ENCODE results near the gene MAD1L1. TPM values are rescaled to one million over a fixed set of nuclear protein-coding genes. Genes with fewer than 3 reads are reported as not detected.
"Not testable (repeated sequence)": the region's sequence is repeated elsewhere in the genome, so short reads cannot be mapped to it uniquely, and the experiment has no call there.

Gene MAD1L1
- total and polyA plus RNA-seq, 10 donors, result 47.3 to 118 (median 68.2) TPM

GRCh38 chr7:1839701-1840100, 393.0 kb downstream of the MAD1L1 start:
- H3K27me3 ChIP-seq (replicated peaks in 1 of 7), result no peaks in the 10 kb centered on the region
- H3K27ac ChIP-seq, result no peak overlapping the region
- H3K9me3 ChIP-seq, result peaks cover 0 to 13% (median 8%) of the 10 kb centered on the region in 8 donors
- TF ChIP-seq, protein P1, sequence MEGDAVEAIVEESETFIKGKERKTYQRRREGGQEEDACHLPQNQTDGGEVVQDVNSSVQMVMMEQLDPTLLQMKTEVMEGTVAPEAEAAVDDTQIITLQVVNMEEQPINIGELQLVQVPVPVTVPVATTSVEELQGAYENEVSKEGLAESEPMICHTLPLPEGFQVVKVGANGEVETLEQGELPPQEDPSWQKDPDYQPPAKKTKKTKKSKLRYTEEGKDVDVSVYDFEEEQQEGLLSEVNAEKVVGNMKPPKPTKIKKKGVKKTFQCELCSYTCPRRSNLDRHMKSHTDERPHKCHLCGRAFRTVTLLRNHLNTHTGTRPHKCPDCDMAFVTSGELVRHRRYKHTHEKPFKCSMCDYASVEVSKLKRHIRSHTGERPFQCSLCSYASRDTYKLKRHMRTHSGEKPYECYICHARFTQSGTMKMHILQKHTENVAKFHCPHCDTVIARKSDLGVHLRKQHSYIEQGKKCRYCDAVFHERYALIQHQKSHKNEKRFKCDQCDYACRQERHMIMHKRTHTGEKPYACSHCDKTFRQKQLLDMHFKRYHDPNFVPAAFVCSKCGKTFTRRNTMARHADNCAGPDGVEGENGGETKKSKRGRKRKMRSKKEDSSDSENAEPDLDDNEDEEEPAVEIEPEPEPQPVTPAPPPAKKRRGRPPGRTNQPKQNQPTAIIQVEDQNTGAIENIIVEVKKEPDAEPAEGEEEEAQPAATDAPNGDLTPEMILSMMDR (IDR thresholded peaks at IDR 0.05 in 8 of 11, conservative IDR thresholded peaks at IDR 0.05 in 3 of 11), result no peak
- TF ChIP-seq POLR2A (IDR thresholded peaks at IDR 0.05), result no peak
- no peak for TF ChIP-seq POLR2AphosphoS5 (IDR thresholded peaks at IDR 0.05)
- WGBS, 5 donors, result 87 to 92% (median 89%) methylated on average over 7 to 14 of the region's 14 CpGs
- DNase-seq, result peak; percentile 72
- peaks cover 0 to 48% (median 0%) of the 10 kb centered on the region in 6 donors for H3K36me3 ChIP-seq
- H3K4me1 ChIP-seq, result peaks cover 0 to 20% (median 4%) of the 10 kb centered on the region in 6 donors
- no peak overlapping the region for H3K4me3 ChIP-seq
- intact Hi-C loops (cut with DNase I; ENCODE audit: low total_unique reads), result no loop called here

GRCh38 chr7:1838911-1839531, 393.7 kb downstream of the MAD1L1 start:
- H3K27ac ChIP-seq; H3K4me3 ChIP-seq; intact Hi-C loops (cut with DNase I; ENCODE audit: low total_unique reads); H3K27me3 ChIP-seq (replicated peaks in 1 of 7): not testable (repeated sequence)
- 79 to 94% (median 91%) methylated on average over 10 to 21 of the region's 21 CpGs for WGBS, 5 donors
- H3K9me3 ChIP-seq, result peaks cover 0 to 18% (median 12%) of the 10 kb centered on the region in 8 donors
- H3K36me3 ChIP-seq, result peaks cover 0 to 44% (median 0%) of the 10 kb centered on the region in 6 donors
- peaks cover 0 to 13% (median 2%) of the 10 kb centered on the region in 6 donors for H3K4me1 ChIP-seq
- peak; percentile 69 for DNase-seq

DNA sequence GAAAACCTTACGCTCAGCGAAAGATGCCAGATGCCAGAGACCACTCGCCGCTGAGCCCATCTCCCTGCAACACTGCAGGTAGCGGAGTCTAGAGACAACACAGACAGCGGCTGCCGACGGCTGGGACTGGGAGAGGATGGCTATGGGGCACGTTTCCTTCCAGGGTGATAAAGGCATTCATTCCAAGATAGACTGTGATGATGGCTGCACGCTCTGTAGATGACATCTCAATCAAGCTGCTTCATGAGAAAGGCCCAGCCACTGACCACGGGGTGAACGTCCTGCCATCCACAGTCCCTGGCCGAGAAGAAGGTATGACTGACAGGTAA, 394.2 kb downstream of the MAD1L1 start:
- WGBS, 5 donors, result 93 to 95% (median 93%) methylated on average over 11 to 13 of the region's 13 CpGs
- H3K4me1 ChIP-seq; H3K27me3 ChIP-seq (replicated peaks in 1 of 7); intact Hi-C loops (cut with DNase I; ENCODE audit: low total_unique reads); H3K27ac ChIP-seq; H3K4me3 ChIP-seq: not testable (repeated sequence)
- H3K36me3 ChIP-seq, result peaks cover 0 to 44% (median 0%) of the 10 kb centered on the region in 6 donors
- peaks cover 0 to 20% (median 13%) of the 10 kb centered on the region in 8 donors for H3K9me3 ChIP-seq
- peak; percentile 59 for DNase-seq

- intact Hi-C loops (cut with DNase I; ENCODE audit: low total_unique reads), result not testable (repeated sequence)
Measured at GRCh38 chr7:1837696-1838543, 394.8 kb downstream of the MAD1L1 start.

DNA sequence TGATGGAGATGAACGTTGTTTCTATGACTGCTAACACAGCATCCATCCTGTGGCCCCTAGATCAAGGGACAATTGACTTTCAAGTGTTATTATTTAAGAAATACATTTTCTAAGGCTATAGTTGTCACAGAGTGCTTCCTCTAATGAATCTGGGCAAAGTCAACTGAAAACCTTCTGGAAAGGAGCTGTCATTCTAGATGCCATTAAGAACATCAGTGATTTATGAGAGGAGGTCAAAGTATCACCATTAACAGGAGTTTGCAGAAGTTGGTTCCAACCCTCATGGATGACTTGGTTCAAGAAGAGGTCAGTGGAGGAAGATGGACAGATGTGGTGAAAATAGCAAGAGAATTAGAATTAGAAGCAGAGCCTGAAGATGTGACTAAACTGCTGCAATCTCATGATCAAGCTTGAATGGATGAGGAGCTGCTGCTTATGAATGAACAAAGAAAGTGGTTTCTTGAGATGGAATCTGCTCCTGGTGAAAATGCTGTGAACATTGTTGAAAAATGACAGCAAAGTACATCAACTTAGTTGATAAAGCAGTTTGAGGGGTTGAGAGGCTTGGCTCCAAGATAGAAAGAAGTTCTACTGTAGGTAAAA, 400.7 kb downstream of the MAD1L1 start:
- H3K4me3 ChIP-seq; H3K27ac ChIP-seq; H3K4me1 ChIP-seq; intact Hi-C loops (cut with DNase I; ENCODE audit: low total_unique reads); H3K27me3 ChIP-seq (replicated peaks in 1 of 7); DNase-seq: not testable (repeated sequence)
- 67 to 100% (median 85%) methylated on average over 1 of the region's 1 CpG for WGBS, 5 donors
- Histone ChIP-seq H3K36me3 (peaks cover 0 to 13% (median 0%) of the 10 kb centered on the region in 6 donors), H3K9me3 (peaks cover 0 to 29% (median 15%) of the 10 kb centered on the region in 8 donors)

More at GRCh38 chr7:1837696-1838543, 394.8 kb downstream of the MAD1L1 start:
- peak; percentile 71 for DNase-seq
- Histone ChIP-seq H3K36me3 (peaks cover 0 to 38% (median 0%) of the 10 kb centered on the region in 6 donors), H3K9me3 (peaks cover 0 to 20% (median 13%) of the 10 kb centered on the region in 8 donors)
- WGBS, 5 donors, result 93 to 94% (median 94%) methylated on average over 30 to 31 of the region's 31 CpGs
- H3K4me1 ChIP-seq; H3K27ac ChIP-seq; H3K4me3 ChIP-seq; H3K27me3 ChIP-seq (replicated peaks in 1 of 7): not testable (repeated sequence)

DNA sequence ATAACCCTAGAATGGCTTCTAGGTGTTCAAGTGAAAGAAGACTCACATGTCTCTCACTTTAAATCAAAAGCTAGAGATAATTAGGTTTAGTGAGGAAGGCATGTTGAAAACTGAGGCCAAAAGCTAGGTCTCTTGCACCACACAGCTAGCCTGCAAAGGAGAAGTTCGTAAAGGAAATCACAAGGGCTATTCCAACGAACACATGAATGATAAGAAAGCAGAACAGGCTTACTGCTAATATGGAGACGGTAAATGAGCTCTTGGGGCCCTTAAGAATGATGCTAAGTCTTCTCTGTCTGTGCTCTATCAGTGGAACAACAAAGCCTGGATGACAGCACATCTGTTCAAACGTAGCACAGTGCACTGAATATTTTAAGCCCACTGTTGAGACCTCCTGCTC, 401.3 kb downstream of the MAD1L1 start:
- peaks cover 0 to 11% (median 0%) of the 10 kb centered on the region in 6 donors for H3K36me3 ChIP-seq
- intact Hi-C loops (cut with DNase I; ENCODE audit: low total_unique reads), result not testable (repeated sequence)

DNA sequence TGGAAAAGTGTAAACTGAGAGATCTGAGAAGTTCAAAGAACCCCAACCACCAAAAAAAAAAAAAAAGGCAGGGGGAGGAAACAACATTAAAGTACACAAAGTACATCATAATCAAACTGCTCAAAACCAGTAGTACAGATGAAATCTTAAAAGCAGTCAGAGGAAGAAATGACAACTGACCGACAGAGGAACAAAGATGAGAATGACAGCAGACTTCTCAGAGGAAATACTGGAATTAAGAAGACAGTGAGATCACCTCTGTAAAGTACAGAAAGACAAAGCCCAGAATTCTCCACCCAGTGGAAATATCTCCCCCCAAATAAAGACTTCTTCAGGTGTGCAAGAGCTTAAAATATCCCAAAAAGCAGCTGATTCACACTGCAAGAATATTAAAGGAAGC, 403.1 kb downstream of the MAD1L1 start:
- DNase-seq; H3K4me3 ChIP-seq; H3K4me1 ChIP-seq; H3K27ac ChIP-seq; intact Hi-C loops (cut with DNase I; ENCODE audit: low total_unique reads); H3K27me3 ChIP-seq (replicated peaks in 1 of 7): not testable (repeated sequence)
- WGBS, 5 donors, result 88 to 100% (median 95%) methylated on average over 1 of the region's 1 CpG
- Histone ChIP-seq H3K36me3 (peaks cover 0 to 14% (median 0%) of the 10 kb centered on the region in 6 donors), H3K9me3 (peaks cover 0 to 21% (median 2%) of the 10 kb centered on the region in 8 donors)

More for the DNA sequence above, 401.3 kb downstream of the MAD1L1 start:
- DNase-seq; H3K4me1 ChIP-seq; H3K27me3 ChIP-seq (replicated peaks in 1 of 7); H3K4me3 ChIP-seq; H3K27ac ChIP-seq: not testable (repeated sequence)
- WGBS, 5 donors, result 66 to 90% (median 83%) methylated on average over 4 of the region's 4 CpGs
- H3K9me3 ChIP-seq, result peaks cover 0 to 29% (median 15%) of the 10 kb centered on the region in 8 donors
